ENCODE data around the gene CSRNP2. TPM values are rescaled to one million over a fixed set of nuclear protein-coding genes. Genes with fewer than 3 reads are reported as not detected.
"Not testable (repeated sequence)": the region's sequence is repeated elsewhere in the genome, so short reads cannot be mapped to it uniquely, and the experiment has no call there.

Gene CSRNP2
- total and polyA plus RNA-seq, 5 donors: 13.2 to 24.9 (median 18.5) TPM

DNA sequence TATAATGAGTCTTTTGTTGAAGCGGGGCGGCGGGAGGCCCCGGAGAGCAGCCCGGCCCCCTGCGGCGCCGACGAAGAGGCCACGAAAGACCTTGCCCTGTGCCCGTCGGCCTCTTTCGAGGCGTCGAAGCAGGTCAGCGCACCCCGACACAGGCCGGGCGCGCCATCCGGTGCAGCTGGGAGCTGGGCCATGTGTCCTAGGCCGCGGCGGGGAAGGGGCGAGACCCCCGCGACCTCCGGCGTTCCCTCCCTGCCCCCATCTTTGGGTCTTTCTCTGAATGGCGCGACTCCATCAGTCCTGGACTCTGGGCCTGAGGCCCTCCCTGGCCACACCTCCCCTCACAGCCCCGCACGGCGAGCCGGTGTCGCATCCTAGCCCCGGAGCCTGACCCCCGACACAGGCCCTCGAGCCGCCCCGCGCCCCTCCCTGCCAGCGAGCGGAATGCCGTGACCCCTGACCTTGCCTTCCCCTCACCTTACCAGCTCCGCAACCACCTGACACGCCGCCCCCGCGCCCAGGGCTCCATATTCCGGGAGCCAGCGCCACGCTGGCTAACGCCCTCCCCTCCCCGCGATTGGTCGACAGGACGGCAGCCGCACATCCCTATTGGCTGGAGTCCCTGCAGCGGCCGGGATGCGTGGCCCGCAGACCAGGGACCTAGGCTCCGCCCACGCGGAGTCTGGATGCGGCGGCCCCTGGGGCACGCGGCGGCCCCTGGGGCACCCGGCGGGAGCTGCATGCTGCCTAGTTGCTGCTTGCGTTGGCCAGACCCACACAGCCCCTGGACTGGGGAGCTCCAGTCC, 57.4 kb downstream of the CSRNP2 start, which contains the start of gene SLC11A2:
SLC11A2 (minus strand) TSS at position 549 of the 803 bp plus-strand sequence. CDS start 15,656 bp downstream, outside the sequence.
- Histone ChIP-seq H3K27me3 (ENCODE audit: control insufficient read depth, insufficient read depth) (no peaks in the 10 kb centered on the region), H3K4me1 (ENCODE audit: control insufficient read depth, insufficient read depth, low read length) (peaks cover 3% of the 10 kb centered on the region), H3K9me3 (ENCODE audit: control insufficient read depth, low read length) (no peaks in the 10 kb centered on the region), H3K27ac (ENCODE audit: low read length) (peak within 1 kb of the TSS; percentile 89), H3K4me3 (ENCODE audit: low read length) (peak within 1 kb of the TSS; percentile 67)
- DNase-seq (peak; percentile 97 to 98 (median 98)), ATAC-seq (peak; percentile 98)
- intact Hi-C loops (cut with DNase I): no loop called here
- under 1% methylated on average over 74 of the region's 74 CpGs for WGBS

- 12% methylated on average over 9 of the region's 9 CpGs for WGBS
- no peak for DNase-seq
- intact Hi-C loops (cut with DNase I): no loop called here
- Histone ChIP-seq H3K4me1 (ENCODE audit: control insufficient read depth, insufficient read depth, low read length) (peaks cover 3% of the 10 kb centered on the region), H3K4me3 (ENCODE audit: low read length) (peak overlapping the region; percentile 67), H3K9me3 (ENCODE audit: control insufficient read depth, low read length) (no peaks in the 10 kb centered on the region), H3K27me3 (ENCODE audit: control insufficient read depth, insufficient read depth) (no peaks in the 10 kb centered on the region), H3K27ac (ENCODE audit: low read length) (peak overlapping the region; percentile 89)
- no peak for ATAC-seq
Measured at GRCh38 chr12:51025338-51025835, 58.0 kb downstream of the CSRNP2 start.

- peaks cover 3% of the 10 kb centered on the region for H3K4me1 ChIP-seq (ENCODE audit: control insufficient read depth, insufficient read depth, low read length)
- peak overlapping the region; percentile 62 for H3K27ac ChIP-seq (ENCODE audit: low read length)
- DNase-seq: no peak
- ATAC-seq: no peak
- WGBS: 58% methylated on average over 4 of the region's 4 CpGs
- peak overlapping the region; percentile 67 for H3K4me3 ChIP-seq (ENCODE audit: low read length)
- intact Hi-C loops (cut with DNase I): no loop called here
- no peaks in the 10 kb centered on the region for H3K27me3 ChIP-seq (ENCODE audit: control insufficient read depth, insufficient read depth)
- no peaks in the 10 kb centered on the region for H3K9me3 ChIP-seq (ENCODE audit: control insufficient read depth, low read length)
Measured at GRCh38 chr12:51023625-51024382, 59.6 kb downstream of the CSRNP2 start.

GRCh38 chr12:51021694-51022093, 61.7 kb downstream of the CSRNP2 start:
- no peak for ATAC-seq
- intact Hi-C loops (cut with DNase I): no loop called here
- Histone ChIP-seq H3K27ac (ENCODE audit: low read length) (peak overlapping the region; percentile 16), H3K4me1 (ENCODE audit: control insufficient read depth, insufficient read depth, low read length) (peaks cover 4% of the 10 kb centered on the region), H3K27me3 (ENCODE audit: control insufficient read depth, insufficient read depth) (no peaks in the 10 kb centered on the region), H3K9me3 (ENCODE audit: control insufficient read depth, low read length) (no peaks in the 10 kb centered on the region), H3K4me3 (ENCODE audit: low read length) (no peak overlapping the region)
- DNase-seq: no peak
- 14% methylated on average over 1 of the region's 1 CpG for WGBS

DNA sequence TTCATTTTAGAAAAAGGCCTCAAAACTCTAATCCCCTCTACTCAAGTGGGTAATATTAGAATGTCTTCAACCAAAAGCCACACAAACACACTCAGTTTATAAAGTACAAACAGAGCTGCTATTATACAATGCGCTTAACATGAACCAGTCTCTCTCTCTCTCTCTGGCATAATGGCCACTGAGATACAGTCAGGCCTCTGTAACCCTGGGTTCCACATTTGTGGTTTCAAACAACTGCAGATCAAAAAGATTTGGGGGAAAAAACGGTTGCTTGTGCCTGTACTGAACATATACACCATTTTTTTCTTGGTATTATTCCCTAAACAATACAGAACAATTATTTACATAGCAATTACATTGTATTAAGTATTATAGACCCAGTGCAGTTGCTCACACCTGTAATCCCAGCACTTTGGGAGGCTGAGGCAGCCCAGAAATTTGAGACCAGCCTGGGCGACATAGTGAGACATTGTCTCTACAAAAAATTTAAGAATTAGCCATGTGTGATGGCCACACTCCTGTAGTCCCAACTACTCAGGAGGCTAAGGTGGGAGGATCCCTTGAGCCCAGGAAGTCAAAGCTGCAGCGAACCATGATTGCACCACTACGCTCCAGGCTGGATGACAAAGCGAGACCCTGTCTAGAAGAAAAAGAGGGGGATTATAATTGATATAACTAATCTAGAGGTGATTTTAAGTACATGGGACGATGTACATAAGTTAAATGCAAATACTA, 62.8 kb downstream of the CSRNP2 start:
- ATAC-seq: no peak
- no peaks in the 10 kb centered on the region for H3K9me3 ChIP-seq (ENCODE audit: control insufficient read depth, low read length)
- no peak for DNase-seq
- intact Hi-C loops (cut with DNase I): no loop called here
- H3K4me1 ChIP-seq (ENCODE audit: control insufficient read depth, insufficient read depth, low read length): peaks cover 4% of the 10 kb centered on the region
- no peaks in the 10 kb centered on the region for H3K27me3 ChIP-seq (ENCODE audit: control insufficient read depth, insufficient read depth)
- WGBS: 88% methylated on average over 7 of the region's 7 CpGs
- H3K4me3 ChIP-seq (ENCODE audit: low read length): no peak overlapping the region
- no peak overlapping the region for H3K27ac ChIP-seq (ENCODE audit: low read length)

DNA sequence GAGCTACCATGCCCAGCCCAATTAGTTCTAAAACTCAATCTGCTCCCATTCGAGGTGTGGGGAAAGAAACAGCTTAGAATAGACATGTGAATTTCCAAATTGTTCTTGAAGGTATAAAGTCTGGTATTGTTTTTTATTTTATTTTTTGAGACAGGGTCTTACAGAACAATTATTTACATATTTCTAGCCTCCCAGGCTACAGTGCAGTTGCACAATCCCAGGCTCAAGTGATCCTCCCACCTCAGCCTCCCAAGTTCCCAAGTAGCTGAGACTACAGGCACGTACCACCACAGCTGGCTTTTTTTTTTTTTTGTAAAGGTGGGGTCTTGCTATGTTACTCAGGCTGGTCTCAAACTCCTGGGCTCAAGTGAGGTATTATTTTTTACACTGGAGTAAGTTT, 63.5 kb downstream of the CSRNP2 start:
- no peak overlapping the region for H3K27ac ChIP-seq (ENCODE audit: low read length)

DNA sequence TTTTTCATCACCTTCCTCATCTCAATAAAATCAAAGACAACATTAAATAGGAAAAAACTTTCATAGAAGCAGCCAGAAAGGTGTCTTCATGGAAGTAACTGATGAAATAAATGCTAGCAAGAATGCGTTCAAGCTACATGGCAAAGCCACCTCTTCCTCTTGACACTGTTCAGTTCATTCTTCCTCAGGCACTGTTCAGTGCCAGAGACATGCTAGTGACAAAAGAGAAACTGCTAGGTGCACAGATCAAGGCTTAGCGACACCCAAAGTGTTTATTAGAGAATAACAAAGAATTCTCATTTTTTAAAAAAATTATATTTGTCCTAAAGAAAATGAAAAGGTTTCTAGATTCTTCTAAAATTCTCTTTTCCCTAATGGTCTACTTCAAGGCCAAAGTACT, 64.4 kb downstream of the CSRNP2 start:
- DNase-seq: no peak
- intact Hi-C loops (cut with DNase I): no loop called here

More for the DNA sequence above, 63.5 kb downstream of the CSRNP2 start:
- peaks cover 4% of the 10 kb centered on the region for H3K4me1 ChIP-seq (ENCODE audit: control insufficient read depth, insufficient read depth, low read length)
- ATAC-seq: no peak
- H3K27me3 ChIP-seq (ENCODE audit: control insufficient read depth, insufficient read depth): no peaks in the 10 kb centered on the region
- H3K4me3 ChIP-seq (ENCODE audit: low read length): no peak overlapping the region
- H3K9me3 ChIP-seq (ENCODE audit: control insufficient read depth, low read length): no peaks in the 10 kb centered on the region
- intact Hi-C loops (cut with DNase I): no loop called here
- no peak for DNase-seq
- WGBS: 79% methylated on average over 2 of the region's 2 CpGs

GRCh38 chr12:51017452-51017851, 65.9 kb downstream of the CSRNP2 start:
- Histone ChIP-seq H3K9me3 (ENCODE audit: control insufficient read depth, low read length) (no peaks in the 10 kb centered on the region), H3K27me3 (ENCODE audit: control insufficient read depth, insufficient read depth) (no peaks in the 10 kb centered on the region), H3K4me3 (ENCODE audit: low read length) (no peak overlapping the region), H3K4me1 (ENCODE audit: control insufficient read depth, insufficient read depth, low read length) (peaks cover 4% of the 10 kb centered on the region), H3K27ac (ENCODE audit: low read length) (no peak overlapping the region)
- DNase-seq (no peak), ATAC-seq (no peak)
- intact Hi-C loops (cut with DNase I): no loop called here

More for the DNA sequence above, 64.4 kb downstream of the CSRNP2 start:
- Histone ChIP-seq H3K9me3 (ENCODE audit: control insufficient read depth, low read length) (no peaks in the 10 kb centered on the region), H3K4me1 (ENCODE audit: control insufficient read depth, insufficient read depth, low read length) (peaks cover 4% of the 10 kb centered on the region), H3K4me3 (ENCODE audit: low read length) (no peak overlapping the region), H3K27ac (ENCODE audit: low read length) (no peak overlapping the region), H3K27me3 (ENCODE audit: control insufficient read depth, insufficient read depth) (no peaks in the 10 kb centered on the region)
- 86% methylated on average over 2 of the region's 2 CpGs for WGBS
- ATAC-seq: no peak

GRCh38 chr12:51014467-51014866, 68.9 kb downstream of the CSRNP2 start:
- WGBS: 86% methylated on average over 9 of the region's 9 CpGs
- intact Hi-C loops (cut with DNase I); DNase-seq; ATAC-seq; H3K4me1 ChIP-seq (ENCODE audit: control insufficient read depth, insufficient read depth, low read length); H3K27me3 ChIP-seq (ENCODE audit: control insufficient read depth, insufficient read depth); H3K9me3 ChIP-seq (ENCODE audit: control insufficient read depth, low read length); H3K4me3 ChIP-seq (ENCODE audit: low read length); H3K27ac ChIP-seq (ENCODE audit: low read length): not testable (repeated sequence)

- ATAC-seq (no peak), DNase-seq (no peak)
- no peaks in the 10 kb centered on the region for H3K27me3 ChIP-seq (ENCODE audit: control insufficient read depth, insufficient read depth)
- H3K4me3 ChIP-seq (ENCODE audit: low read length): no peak overlapping the region
- 97% methylated on average over 7 of the region's 7 CpGs for WGBS
- intact Hi-C loops (cut with DNase I): no loop called here
- H3K9me3 ChIP-seq (ENCODE audit: control insufficient read depth, low read length): no peaks in the 10 kb centered on the region
- peaks cover 1% of the 10 kb centered on the region for H3K4me1 ChIP-seq (ENCODE audit: control insufficient read depth, insufficient read depth, low read length)
- H3K27ac ChIP-seq (ENCODE audit: low read length): no peak overlapping the region
Measured at GRCh38 chr12:51013441-51013840, 70.0 kb downstream of the CSRNP2 start.
